ENCODE data around the gene UBE2D2.

DNA sequence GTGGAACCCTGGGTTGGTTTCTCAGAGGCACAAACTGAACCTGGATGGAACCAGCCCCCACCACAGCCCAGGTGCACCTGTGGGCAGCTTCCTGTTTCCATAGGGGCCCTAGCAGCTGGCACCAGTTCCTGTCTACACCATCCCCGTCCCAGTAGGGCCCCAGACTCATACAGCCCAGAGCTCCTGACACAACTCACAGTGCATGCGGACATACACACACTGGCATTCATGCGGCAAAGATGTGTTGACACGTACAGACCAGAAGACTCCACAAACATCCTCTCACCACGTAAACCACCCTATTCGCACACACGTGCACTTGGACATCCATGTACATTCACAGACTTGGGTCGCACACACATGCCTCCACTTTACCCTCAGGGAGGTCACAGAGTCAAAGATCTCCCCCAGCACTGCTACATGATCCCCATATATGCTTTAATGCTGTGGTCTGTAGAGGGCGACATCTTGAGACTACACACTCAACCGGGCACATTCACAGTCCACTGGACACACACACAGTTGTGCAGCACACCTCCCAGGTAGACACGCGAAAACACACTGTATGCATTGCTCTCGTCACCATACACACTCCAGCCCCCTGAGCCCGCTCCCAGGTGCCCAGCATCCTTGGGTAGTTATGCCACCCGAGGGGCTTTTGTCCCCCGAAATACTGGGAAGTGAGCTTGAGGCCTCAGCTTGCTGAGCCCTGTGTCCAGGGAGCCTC is 109.4 kb downstream of the UBE2D2 start:
- TF ChIP-seq, protein P1, sequence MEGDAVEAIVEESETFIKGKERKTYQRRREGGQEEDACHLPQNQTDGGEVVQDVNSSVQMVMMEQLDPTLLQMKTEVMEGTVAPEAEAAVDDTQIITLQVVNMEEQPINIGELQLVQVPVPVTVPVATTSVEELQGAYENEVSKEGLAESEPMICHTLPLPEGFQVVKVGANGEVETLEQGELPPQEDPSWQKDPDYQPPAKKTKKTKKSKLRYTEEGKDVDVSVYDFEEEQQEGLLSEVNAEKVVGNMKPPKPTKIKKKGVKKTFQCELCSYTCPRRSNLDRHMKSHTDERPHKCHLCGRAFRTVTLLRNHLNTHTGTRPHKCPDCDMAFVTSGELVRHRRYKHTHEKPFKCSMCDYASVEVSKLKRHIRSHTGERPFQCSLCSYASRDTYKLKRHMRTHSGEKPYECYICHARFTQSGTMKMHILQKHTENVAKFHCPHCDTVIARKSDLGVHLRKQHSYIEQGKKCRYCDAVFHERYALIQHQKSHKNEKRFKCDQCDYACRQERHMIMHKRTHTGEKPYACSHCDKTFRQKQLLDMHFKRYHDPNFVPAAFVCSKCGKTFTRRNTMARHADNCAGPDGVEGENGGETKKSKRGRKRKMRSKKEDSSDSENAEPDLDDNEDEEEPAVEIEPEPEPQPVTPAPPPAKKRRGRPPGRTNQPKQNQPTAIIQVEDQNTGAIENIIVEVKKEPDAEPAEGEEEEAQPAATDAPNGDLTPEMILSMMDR (conservative IDR thresholded peaks at IDR 0.05), result no peak
- no peak for TF ChIP-seq ZFX (IDR thresholded peaks at IDR 0.05)

Data from C4-2B (cell line).